NCI-H524 treated with DMSO at 0.1 percent for 48 hours (cell line): ENCODE data around the gene CNIH3.

Source experiments
- DNase-seq: peaks from one replicate; lab custom pipeline; 2025; lab: John Stamatoyannopoulos, UW

Gene CNIH3

GRCh38 chr1:224777180-224777579 lies 161.1 kb downstream of the CNIH3 start:
- no peak for DNase-seq

- no peak for DNase-seq
These were observed 163.4 kb downstream of the CNIH3 start for GRCh38 chr1:224779536-224779935.

- no peak for DNase-seq
These were observed 164.6 kb downstream of the CNIH3 start for GRCh38 chr1:224780736-224781135.

- DNase-seq, result no peak
These were observed 165.7 kb downstream of the CNIH3 start for GRCh38 chr1:224781800-224782199.

GRCh38 chr1:224782281-224783000 lies 166.3 kb downstream of the CNIH3 start:
- no peak for DNase-seq

- no peak for DNase-seq
These were observed 167.0 kb downstream of the CNIH3 start for GRCh38 chr1:224783006-224783651.

GRCh38 chr1:224784265-224785039 lies 168.3 kb downstream of the CNIH3 start:
- DNase-seq, result no peak

GRCh38 chr1:224785040-224785328 lies 168.9 kb downstream of the CNIH3 start:
- no peak for DNase-seq

GRCh38 chr1:224785622-224786021 lies 169.5 kb downstream of the CNIH3 start:
- no peak for DNase-seq

- DNase-seq, result no peak
These were observed 170.6 kb downstream of the CNIH3 start for GRCh38 chr1:224786533-224787250.

GRCh38 chr1:224789311-224789710 lies 173.2 kb downstream of the CNIH3 start:
- no peak for DNase-seq
